Upper lobe of right lung (tissue), 1 donor: ENCODE measurements around the gene MRPS9. TPM values are rescaled to one million over a fixed set of nuclear protein-coding genes. Genes with fewer than 3 reads are reported as not detected.

Experiments
- ATAC-seq: fragments of 200-7000 bp; cut with Tn5 transposase; one replicate; pipeline ENCODE4 v1.9.1; 2020; ENCODE audit warnings: mild to moderate bottlenecking, moderate library complexity
- DNase-seq: peaks from one replicate; pipeline ENCODE4 v3.0.0-alpha.2; 2020
- H3K27ac ChIP-seq: fragments of 200-600 bp; one replicate; pipeline ENCODE4 v1.8.0; 2022
- H3K27me3 ChIP-seq: fragments of 200-600 bp; one replicate; pipeline ENCODE4 v1.8.0; 2022; ENCODE audit warnings: mild to moderate bottlenecking
- H3K36me3 ChIP-seq: fragments of 200-600 bp; one replicate; pipeline ENCODE4 v1.8.0; 2022
- H3K4me1 ChIP-seq: fragments of 200-600 bp; one replicate; pipeline ENCODE4 v1.8.0; 2022
- H3K4me3 ChIP-seq: fragments of 200-600 bp; one replicate; pipeline ENCODE4 v1.8.0; 2022; ENCODE audit warnings: mild to moderate bottlenecking
- H3K9me3 ChIP-seq: fragments of 200-600 bp; one replicate; pipeline ENCODE4 v1.8.0; 2022
- CTCF ChIP-seq: fragments of 200-600 bp; IDR thresholded peaks from one replicate; pipeline ENCODE4 v1.8.0; 2022; ENCODE audit warnings: antibody characterized with exemption
- intact Hi-C: fragments of 100-400 bp; cut with DNase I; formaldehyde crosslinking; loops from one replicate; pipeline ENCODE4 v1.11.0; 2022
- total RNA-seq: library from RNA; stranded (reverse); fragmentation: NEBNext Ultra II Directional; extraction: Animal tissue kit (Norgen Biotek cat#: 25700); gene quantifications from one replicate; pipeline ENCODE4 v1.2.1, GENCODE V29; 2021
- donor health status: DM: no; HTN: yes; CAD: no; lungs with severe emphysema.

Gene MRPS9
- total RNA-seq, 1 donor from 2014 or later: 17.0 TPM

DNA sequence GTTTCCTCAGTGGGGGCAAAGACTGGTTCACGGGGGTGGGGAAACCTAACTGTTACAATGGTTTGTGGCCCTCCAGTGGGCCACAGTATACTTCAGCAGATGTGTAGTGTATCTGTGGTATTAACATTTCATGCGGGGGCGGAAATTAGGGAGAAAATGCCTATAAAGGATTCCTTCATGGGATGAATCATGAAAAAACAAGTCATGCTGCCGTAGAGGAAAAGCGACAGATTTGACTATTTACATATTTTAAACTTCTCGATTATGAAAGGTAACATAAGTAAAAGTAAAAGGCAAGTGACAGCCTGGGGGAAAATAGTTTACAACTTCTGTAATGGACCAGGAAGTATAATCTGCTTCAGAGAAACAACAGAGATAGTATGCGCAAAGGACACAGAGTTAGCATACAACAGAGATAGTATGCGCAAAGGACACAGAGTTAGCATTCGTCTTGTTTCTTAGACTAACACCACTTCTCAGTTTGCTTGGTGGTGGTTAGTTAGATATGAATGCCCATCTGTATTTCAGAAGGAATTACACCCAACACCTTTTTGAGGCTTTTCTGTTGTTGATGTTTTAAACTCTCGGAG is 41.1 kb downstream of the MRPS9 start:
- no peaks in the 10 kb centered on the region for H3K36me3 ChIP-seq
- intact Hi-C loops: no loop called here
- no peak overlapping the region for H3K4me3 ChIP-seq
- TF ChIP-seq CTCF: no peak
- H3K9me3 ChIP-seq: no peaks in the 10 kb centered on the region
- no peaks in the 10 kb centered on the region for H3K27me3 ChIP-seq
- no peak for DNase-seq
- H3K27ac ChIP-seq: no peak overlapping the region
- H3K4me1 ChIP-seq: no peaks in the 10 kb centered on the region
- ATAC-seq: no peak

DNA sequence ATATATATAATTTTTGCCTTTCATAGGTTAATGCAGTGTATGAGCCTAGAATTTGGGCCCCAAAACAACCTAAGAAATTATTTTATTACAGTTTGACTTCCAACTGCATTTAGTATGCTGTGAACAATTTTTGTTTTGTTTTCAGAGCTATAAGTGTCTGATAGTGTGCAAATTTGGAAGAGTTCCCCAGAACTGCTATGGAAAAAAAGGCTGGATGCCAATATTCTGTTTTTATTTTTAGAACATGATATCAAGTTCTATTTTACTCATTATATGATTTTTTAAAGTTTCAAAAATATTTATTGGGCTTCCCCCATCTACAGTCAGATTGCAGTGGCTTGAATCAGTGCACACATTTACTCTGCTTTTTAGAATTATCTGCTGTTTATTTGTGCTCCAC is 42.6 kb downstream of the MRPS9 start:
- no peak for TF ChIP-seq CTCF
- Histone ChIP-seq H3K27me3 (no peaks in the 10 kb centered on the region), H3K9me3 (no peaks in the 10 kb centered on the region), H3K36me3 (no peaks in the 10 kb centered on the region), H3K4me1 (no peaks in the 10 kb centered on the region), H3K27ac (no peak overlapping the region), H3K4me3 (no peak overlapping the region)
- intact Hi-C loops: no loop called here
- no peak for DNase-seq
- ATAC-seq: no peak

GRCh38 chr2:105081006-105081601 is 43.2 kb downstream of the MRPS9 start:
- H3K4me1 ChIP-seq: no peaks in the 10 kb centered on the region
- intact Hi-C loops: no loop called here
- DNase-seq: no peak
- no peak for TF ChIP-seq CTCF
- H3K4me3 ChIP-seq: no peak overlapping the region
- no peak overlapping the region for H3K27ac ChIP-seq
- no peaks in the 10 kb centered on the region for H3K36me3 ChIP-seq
- H3K27me3 ChIP-seq: no peaks in the 10 kb centered on the region
- no peaks in the 10 kb centered on the region for H3K9me3 ChIP-seq
- ATAC-seq: no peak

DNA sequence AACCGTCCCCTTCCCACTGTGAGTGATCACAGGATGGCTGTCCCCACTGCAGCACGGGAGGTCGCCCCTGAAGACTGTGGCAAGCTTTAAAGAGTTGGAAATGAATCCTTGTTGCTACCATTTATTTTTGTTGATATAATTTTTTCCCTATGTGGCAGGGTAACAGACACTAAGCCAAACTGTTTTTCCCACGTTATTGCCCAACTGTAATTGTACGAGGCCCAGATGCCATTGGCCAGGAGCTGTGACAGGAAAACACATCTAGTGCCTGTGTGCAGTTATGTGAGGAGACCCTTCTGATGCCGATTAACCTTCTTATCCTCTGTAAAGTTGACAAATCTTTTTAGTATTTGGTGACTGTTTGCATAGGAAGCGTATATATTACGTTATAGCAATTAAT is 44.2 kb downstream of the MRPS9 start:
- ATAC-seq: no peak
- H3K27ac ChIP-seq: no peak overlapping the region
- H3K4me3 ChIP-seq: no peak overlapping the region
- no peaks in the 10 kb centered on the region for H3K4me1 ChIP-seq
- H3K36me3 ChIP-seq: no peaks in the 10 kb centered on the region
- H3K9me3 ChIP-seq: no peaks in the 10 kb centered on the region
- no peak for DNase-seq
- no peak for TF ChIP-seq CTCF
- H3K27me3 ChIP-seq: no peaks in the 10 kb centered on the region
- intact Hi-C loops: no loop called here

GRCh38 chr2:105085525-105085924 is 47.7 kb downstream of the MRPS9 start:
- H3K36me3 ChIP-seq: peaks cover 5% of the 10 kb centered on the region
- intact Hi-C loops: no loop called here
- DNase-seq: no peak
- no peak overlapping the region for H3K4me3 ChIP-seq
- no peak for TF ChIP-seq CTCF
- no peaks in the 10 kb centered on the region for H3K9me3 ChIP-seq
- H3K27ac ChIP-seq: no peak overlapping the region
- H3K4me1 ChIP-seq: no peaks in the 10 kb centered on the region
- ATAC-seq: no peak
- no peaks in the 10 kb centered on the region for H3K27me3 ChIP-seq

DNA sequence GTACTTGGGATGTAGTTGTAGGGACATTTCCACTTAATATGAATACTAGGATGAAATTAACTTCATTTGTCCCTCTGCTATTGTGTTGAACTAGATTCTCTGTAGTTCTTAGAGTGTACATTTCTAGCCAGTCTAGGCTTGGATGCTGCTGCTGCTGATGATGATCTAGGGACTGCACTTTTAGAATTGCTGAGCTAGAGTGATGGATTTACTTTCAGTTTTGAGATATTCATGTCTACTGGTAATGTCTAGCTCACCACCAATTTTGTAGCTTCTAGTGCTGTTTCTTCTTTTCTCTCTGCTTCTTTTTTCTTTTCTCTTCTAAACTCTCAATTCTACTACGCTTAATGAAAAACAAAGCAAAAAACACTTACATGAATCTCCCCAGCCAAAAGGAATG is 49.4 kb downstream of the MRPS9 start:
- DNase-seq (no peak), ATAC-seq (no peak)
- Histone ChIP-seq H3K4me1 (no peaks in the 10 kb centered on the region), H3K27me3 (no peaks in the 10 kb centered on the region), H3K27ac (no peak overlapping the region), H3K9me3 (no peaks in the 10 kb centered on the region), H3K36me3 (peaks cover 12% of the 10 kb centered on the region), H3K4me3 (no peak overlapping the region)
- intact Hi-C loops: no loop called here
- no peak for TF ChIP-seq CTCF
